HK-2 (cell line): ENCODE data around the gene WNT2.
"Not testable (repeated sequence)": the region's sequence is repeated elsewhere in the genome, so short reads cannot be mapped to it uniquely, and the experiment has no call there.

Source experiments
- DNase-seq: peaks from one replicate; pipeline ENCODE4 v3.0.0-alpha.2; 2018; ENCODE audit not compliant: unreplicated experiment

WNT2 gene

DNA sequence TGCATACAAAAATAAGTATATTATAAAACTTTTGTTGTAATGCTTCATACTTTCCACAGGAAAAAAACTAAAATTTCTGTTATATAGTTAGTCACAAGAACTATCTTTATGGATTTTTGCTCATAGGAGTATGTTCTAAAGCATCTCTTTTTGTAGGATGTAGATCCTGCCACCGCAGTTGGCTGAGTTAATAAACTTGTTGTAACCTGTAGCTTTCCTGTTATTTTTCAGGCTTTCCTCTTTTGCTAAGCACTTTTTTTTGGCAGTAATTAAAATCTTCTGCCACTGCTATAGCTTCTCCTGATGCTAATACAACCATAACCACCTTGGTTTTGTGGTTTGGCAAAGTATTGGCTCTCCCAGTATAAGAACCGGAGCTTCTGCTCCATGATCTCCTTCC is 60.3 kb downstream of the WNT2 start:
- no peak for DNase-seq

DNA sequence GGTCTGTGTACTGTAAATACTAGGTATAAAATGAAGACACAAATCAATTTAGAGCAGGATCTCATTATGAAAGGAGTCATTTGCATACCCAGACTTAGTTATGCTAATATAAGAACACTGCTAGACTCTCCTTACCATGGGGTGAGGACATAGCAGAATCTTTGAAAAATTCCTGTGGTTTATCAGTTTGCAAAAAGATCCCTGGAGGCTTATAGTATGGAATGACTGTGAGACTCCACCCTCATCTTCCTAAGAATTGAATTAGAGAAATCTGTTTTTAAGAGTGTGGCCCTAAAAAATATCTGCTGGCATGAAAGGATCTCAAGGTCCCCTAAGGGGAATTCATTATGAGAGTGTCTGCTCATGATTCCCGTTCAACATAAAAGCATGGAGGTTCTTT is 63.2 kb downstream of the WNT2 start:
- no peak for DNase-seq

DNA sequence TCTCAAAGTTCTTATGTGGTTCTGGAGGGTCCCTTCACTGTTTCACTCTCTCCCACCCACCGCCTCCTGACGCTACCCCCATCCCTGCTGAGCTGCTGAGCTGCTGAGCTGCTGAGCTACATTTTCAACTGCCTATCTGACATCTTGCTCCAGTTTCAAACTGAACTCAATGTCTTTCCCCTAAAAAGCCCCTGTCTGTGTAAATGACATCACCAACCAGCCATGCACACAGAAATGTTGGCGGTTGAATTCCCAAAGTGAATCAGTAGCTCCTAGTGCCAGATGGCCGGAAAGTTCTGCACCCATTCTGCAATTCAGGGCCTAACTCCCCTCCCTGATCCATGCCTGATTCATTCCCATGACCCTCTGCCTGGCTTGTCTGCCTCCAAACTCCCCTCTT is 71.2 kb downstream of the WNT2 start:
- DNase-seq, result peak; percentile 13

DNA sequence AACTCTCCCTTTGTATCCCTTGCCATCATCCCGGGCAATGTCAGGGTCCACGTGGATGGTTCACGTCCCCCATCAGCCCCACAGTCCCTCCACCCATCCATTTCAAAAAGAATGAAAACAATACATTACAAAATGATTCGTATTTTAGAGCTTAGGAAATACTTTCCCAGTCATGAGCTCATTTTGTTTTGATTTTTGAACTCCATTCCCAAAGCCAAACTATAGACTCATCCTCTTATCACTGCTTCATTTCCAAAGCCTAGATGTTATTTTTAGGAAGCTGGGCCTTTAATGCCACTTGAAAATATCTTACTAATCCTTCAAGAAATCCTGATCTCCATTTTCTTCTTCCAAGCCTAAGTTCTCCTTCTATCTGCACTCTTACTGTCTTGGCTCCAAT is 72.1 kb downstream of the WNT2 start:
- no peak for DNase-seq

DNA sequence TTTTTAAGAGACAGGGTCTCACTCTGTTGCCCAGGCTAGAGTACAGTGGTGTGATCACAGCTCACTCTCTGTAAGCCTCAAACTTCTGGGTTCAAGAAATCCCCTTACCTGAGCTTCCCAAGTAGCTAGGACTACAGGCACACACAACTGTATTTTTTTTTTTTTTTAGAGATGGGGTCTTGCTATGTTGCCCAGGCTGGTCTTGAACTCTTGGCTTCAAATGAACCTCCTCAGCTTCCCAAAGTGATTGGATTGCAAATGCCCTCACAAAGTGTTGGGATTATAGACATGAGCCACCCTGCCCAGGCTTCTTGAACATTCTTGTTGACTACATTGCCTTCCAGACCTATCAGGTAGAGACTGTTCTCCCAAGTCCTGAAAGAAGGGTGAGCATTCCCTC is 72.6 kb downstream of the WNT2 start:
- DNase-seq, result no peak

DNA sequence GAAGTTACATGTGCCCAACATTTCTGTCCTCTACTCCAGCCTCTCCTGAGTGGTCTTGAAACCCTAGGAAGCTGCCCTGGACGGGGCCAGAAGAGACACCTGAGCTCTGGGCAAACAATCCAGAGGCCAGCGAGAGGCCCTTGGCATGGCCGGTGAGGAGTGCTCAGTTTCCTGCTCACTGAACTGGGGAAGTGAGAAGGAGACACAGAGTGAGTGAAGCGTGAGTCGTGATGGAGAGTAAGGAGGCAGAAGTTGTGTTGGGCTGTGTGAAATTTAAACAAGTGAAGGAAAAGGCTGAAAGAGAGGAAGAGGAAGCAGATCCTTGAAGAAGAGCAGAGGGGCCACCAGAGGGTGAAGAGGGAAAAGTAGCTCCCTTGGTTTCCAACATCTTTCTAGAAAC is 73.2 kb downstream of the WNT2 start:
- DNase-seq, result peak; percentile 7

DNA sequence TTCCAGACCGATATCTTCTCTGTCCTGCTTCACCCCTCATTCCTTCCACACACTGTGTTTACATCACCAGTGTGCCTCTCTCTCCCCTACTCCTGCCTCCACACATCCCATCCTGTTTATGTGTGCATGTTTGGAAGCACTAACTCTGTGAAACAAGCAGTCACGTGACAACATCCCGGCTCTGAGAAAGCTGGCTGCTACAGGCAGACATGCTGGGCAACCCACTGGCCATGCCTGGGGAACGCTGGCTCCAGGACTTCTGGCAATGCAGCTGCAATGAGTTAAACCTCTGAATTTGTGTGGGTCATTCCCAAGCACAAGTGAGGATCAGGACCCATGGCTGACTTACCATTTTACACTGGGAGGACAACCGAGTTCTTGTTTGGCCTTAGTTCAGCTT is 74.0 kb downstream of the WNT2 start:
- no peak for DNase-seq

DNA sequence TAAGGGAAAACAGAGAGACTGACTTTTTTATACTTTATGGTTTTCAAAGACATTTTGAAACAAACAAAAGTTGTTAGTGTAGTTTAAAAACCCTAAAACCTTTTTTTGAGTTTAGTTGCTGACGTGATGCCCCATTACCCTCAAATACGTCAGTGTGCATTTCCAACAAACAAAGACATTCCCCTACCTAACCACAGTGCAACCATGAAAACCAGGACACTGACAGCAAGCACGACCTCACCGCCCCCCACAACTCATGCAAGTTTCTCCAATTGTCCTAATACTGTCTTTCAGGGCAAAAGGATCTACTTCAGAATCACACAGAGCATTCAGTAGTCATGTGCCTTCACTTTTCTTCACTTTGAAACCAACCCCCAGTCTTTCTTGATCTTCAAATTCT is 75.0 kb downstream of the WNT2 start:
- no peak for DNase-seq

DNA sequence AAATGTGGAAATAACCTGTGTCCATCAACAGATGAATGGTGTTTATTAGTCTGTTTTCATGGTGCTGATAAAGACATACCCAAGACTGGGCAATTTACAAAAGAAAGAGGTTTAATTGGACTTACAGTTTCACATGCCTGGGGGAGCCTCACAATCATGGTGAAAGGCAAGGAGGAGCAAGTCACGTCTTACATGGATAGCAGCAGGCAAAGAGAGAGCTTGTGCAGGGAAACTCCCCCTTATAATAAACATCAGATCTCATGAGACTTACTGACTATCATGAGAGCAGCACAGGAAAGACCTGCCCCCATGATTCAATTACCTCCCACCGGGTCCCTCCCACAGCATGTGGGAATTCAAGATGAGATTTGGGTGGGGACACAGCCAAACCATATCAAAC is 77.2 kb downstream of the WNT2 start:
- DNase-seq, result not testable (repeated sequence)

DNA sequence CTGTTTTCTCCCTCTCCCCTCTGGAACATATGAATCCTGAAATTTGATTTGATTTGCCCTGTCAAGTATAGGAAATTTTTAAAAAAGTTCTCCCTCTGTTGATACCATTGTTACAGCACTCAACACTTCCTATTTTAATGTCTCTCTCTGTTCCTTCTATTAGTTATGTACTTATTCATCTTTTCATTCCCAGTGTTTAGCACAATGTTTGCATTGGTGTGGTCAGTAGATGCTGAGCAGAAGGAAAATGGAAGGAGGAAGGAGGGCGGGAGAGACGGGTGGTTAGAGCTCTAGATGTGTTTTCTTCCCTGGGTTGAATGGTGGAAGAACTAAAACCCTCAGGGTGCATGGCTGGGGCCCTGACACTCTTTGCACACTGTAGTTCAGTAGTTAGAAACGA is 79.5 kb downstream of the WNT2 start:
- no peak for DNase-seq

DNA sequence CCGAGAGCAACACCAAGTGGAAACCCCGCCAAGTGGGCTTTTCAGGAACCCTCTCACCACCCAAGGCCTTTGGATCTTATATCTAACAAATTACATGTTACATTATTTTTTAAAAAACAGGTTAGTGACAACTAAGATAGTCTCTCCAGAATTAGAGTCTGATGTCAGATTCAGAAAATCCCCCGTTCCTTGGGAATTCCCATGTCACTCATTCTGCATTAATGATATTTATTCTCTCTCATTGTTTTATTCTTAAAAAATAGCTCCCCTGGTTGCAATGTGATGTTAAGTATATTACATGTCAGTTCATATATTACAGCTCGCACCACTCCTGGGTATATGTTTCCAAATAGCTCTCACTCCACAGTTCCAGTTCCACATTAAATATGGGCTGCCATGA is 81.8 kb downstream of the WNT2 start:
- no peak for DNase-seq

DNA sequence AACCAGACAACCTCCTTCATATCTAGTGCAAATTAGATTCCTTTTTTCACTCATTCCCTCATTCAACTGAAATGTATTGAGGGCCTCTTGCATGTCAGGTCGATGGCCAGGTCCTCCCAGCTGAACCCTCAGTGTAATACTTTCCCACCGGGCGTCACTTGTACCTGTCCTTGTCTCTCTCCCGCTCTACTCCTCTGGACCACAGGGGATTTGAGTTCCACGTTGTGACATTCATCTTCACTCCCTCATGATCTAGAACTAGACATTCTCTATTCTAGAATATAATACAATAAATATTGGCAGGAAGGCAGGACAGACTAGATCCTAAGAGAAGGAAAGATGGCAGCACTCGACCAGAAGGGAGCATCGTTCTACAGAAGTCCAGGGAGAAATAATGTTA is 83.9 kb downstream of the WNT2 start:
- no peak for DNase-seq

DNA sequence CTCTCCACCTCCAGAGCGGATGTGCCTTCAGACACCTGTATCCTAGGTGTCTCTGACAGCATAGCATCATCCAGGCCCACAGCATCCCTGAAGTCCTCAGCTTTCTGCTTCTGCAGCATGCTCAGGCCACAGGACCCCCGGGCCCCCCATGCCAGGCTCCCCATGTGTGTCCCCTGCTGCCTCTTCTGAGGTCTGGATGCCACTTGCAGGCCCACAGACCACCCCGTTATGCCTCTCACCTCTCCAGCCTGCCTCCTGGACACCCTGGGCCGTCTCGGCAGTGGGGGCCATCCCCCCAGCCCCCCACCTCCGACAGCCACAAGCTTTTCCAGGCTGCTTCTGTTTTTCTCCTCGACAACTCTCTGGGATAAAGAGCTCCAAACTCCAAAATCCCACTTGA is 84.4 kb downstream of the WNT2 start:
- DNase-seq, result no peak

DNA sequence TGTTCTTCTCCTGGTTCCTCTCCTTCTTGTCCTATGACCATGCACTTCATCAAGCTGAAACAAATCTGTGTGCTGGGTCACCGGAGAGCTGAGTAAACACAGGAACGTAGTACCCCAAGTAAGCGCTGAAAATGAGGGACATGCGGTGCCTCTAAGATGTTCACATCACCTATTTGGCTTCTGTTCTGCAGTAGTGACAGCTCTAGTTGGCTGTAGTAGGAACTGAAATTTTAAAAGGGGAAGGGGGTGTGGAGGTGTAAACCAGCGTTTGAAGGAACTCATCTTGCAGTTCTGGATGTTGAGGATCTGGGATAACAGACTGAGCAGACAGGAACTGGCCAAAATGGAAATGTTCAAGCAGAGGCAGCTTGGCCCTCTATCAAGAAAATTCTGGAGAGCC is 85.2 kb downstream of the WNT2 start:
- no peak for DNase-seq

DNA sequence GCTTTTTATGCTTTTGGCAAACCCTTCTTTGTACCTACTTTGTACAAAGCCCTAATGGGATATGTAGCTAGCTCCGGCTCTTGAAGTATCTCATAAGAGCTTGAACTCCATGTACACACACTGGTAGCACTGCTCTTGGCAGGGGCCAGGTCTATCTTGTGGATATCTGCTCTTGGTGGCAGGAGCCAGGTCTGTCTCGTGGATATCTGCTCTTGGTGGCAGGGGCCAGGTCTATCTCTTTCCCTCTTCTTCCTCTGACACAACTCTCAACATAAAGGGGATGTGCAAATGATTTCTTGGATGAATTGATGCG is 91.9 kb downstream of the WNT2 start:
- DNase-seq, result no peak

DNA sequence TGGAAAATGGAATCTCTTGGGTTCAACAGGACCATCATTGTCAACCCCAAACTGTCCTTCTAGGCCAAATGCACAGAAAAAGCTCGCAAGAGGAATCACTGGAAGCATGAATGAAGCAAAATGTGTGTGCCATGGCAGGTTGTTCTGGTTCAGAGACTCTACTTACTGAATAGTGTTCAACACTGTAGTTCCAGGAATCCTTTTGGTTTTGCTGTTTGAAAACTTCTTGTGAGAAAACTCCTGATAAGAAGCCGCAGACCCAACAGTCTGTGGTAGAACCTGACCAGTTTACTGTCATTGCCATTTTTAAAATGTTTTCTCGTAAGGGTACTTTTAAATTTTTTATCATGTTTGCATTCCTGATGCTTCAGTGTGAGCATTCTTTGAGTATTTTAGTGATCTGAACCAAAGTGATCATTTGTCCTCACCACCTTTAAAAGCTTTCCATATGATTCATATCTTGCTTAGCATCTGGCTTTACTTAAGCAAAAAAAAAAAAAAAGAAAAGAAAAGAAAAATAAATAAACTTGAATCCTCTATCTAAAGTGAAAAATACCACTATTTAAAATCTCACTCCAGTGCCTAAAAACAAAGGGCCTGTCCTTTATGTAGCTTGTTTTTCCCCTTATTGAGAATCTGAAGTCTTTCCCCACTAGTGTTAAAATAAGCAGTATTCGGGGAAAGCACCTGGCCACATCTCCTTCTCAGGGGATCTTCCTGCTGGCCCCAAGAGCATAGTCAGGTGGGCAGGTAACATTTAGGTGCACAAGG is 92.4 kb downstream of the WNT2 start:
- DNase-seq, result no peak

DNA sequence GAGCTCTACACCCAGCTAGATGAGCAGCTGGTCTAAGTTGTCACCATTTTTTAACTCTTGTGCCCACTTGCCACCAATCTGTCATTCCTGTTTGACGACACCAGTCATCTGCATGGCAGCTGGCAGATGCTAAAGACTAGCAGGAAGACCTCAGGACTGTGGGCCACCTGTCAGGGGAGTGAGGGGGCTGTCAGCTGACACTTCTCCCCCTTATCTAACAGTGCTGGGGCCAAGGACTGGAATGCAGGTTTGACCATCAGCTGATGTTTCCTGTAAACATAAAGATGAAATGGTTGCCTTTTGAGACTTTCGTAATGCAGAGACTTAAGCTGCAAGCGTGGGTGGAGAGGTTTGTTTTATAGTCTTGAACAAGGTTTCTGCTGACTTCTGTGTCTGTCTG is 93.5 kb downstream of the WNT2 start:
- DNase-seq, result no peak

DNA sequence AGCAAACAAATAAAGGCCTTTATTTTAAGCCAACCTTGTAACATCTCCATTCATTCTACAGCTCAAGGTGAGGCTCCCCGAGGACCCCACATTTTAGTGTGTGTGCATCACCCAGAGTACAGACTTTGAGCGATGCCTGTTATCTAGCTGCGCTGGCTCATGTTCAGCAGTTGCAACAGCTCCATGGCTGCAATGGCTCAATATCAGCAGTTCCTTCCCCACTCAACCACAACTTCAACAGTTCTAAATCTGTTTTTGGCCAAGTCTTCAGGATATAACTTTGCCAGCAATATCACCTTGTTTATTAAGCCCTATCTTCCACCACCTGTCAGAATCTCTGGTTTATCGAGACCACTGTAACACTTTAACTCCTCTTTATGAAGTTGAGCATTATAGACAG is 95.8 kb downstream of the WNT2 start:
- DNase-seq, result no peak

DNA sequence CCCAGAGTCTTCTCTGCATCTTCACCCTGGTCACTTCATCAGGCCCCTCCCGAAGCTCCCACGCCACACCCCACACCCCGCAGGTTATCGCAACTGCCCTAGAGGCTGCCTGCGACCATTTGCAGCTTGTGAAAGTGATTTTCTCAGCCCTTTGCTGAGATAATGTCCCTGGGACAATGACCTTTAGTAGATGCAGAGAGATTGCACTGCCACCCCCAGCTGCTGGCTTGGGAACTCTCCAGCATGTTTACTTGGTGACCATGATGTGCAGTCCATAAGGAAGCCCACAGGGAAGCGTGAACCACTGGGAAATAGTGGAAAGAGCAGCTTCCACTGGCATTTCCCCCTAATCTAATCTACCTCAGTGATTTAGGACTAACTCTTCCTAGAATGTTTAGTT is 97.3 kb downstream of the WNT2 start:
- no peak for DNase-seq
